ENCODE measurements around the gene SYCE3.

SYCE3 gene

GRCh38 chr22:50506611-50507420, 55.9 kb downstream of the SYCE3 start:
- Histone ChIP-seq H3K27me3 (ENCODE audit: control insufficient read depth, insufficient read depth, low read length, poor library complexity, severe bottlenecking) (no peaks in the 10 kb centered on the region), H3K4me3 (ENCODE audit: insufficient read depth, low read depth, low read length) (peak overlapping the region; percentile 95), H3K36me3 (ENCODE audit: control insufficient read depth, insufficient read depth, low read length) (peaks cover 4% of the 10 kb centered on the region), H3K27ac (ENCODE audit: insufficient read depth, low read depth, low read length, poor library complexity, severe bottlenecking) (no peak overlapping the region), H3K9me3 (ENCODE audit: control insufficient read depth, low read length) (no peaks in the 10 kb centered on the region), H3K4me1 (ENCODE audit: control insufficient read depth, insufficient read depth, low read length) (peaks cover 9% of the 10 kb centered on the region)
- WGBS, 2 experiments = 39 to 45% methylated on average over 21 of the region's 21 CpGs

GRCh38 chr22:50505776-50506610, 56.7 kb downstream of the SYCE3 start:
- no peaks in the 10 kb centered on the region for H3K27me3 ChIP-seq (ENCODE audit: control insufficient read depth, insufficient read depth, low read length, poor library complexity, severe bottlenecking)
- H3K9me3 ChIP-seq (ENCODE audit: control insufficient read depth, low read length) = no peaks in the 10 kb centered on the region
- H3K4me3 ChIP-seq (ENCODE audit: insufficient read depth, low read depth, low read length) = no peak overlapping the region
- H3K36me3 ChIP-seq (ENCODE audit: control insufficient read depth, insufficient read depth, low read length) = peaks cover 4% of the 10 kb centered on the region
- WGBS, 2 experiments = 88 to 89% methylated on average over 41 of the region's 41 CpGs
- peaks cover 9% of the 10 kb centered on the region for H3K4me1 ChIP-seq (ENCODE audit: control insufficient read depth, insufficient read depth, low read length)
- H3K27ac ChIP-seq (ENCODE audit: insufficient read depth, low read depth, low read length, poor library complexity, severe bottlenecking) = no peak overlapping the region

- Histone ChIP-seq H3K9me3 (ENCODE audit: control insufficient read depth, low read length) (no peaks in the 10 kb centered on the region), H3K27ac (ENCODE audit: insufficient read depth, low read depth, low read length, poor library complexity, severe bottlenecking) (no peak overlapping the region), H3K36me3 (ENCODE audit: control insufficient read depth, insufficient read depth, low read length) (peaks cover 4% of the 10 kb centered on the region), H3K4me3 (ENCODE audit: insufficient read depth, low read depth, low read length) (no peak overlapping the region), H3K4me1 (ENCODE audit: control insufficient read depth, insufficient read depth, low read length) (peaks cover 9% of the 10 kb centered on the region), H3K27me3 (ENCODE audit: control insufficient read depth, insufficient read depth, low read length, poor library complexity, severe bottlenecking) (no peaks in the 10 kb centered on the region)
- WGBS, 2 experiments = 92 to 93% methylated on average over 14 of the region's 14 CpGs
Observed at GRCh38 chr22:50505276-50505775, 57.4 kb downstream of the SYCE3 start.

- peaks cover 4% of the 10 kb centered on the region for H3K36me3 ChIP-seq (ENCODE audit: control insufficient read depth, insufficient read depth, low read length)
- H3K4me1 ChIP-seq (ENCODE audit: control insufficient read depth, insufficient read depth, low read length) = peaks cover 8% of the 10 kb centered on the region
- no peak overlapping the region for H3K4me3 ChIP-seq (ENCODE audit: insufficient read depth, low read depth, low read length)
- no peaks in the 10 kb centered on the region for H3K27me3 ChIP-seq (ENCODE audit: control insufficient read depth, insufficient read depth, low read length, poor library complexity, severe bottlenecking)
- WGBS, 2 experiments = 94 to 95% methylated on average over 42 to 43 of the region's 44 CpGs
- H3K27ac ChIP-seq (ENCODE audit: insufficient read depth, low read depth, low read length, poor library complexity, severe bottlenecking) = no peak overlapping the region
- H3K9me3 ChIP-seq (ENCODE audit: control insufficient read depth, low read length) = no peaks in the 10 kb centered on the region
Observed at GRCh38 chr22:50504369-50505211, 58.1 kb downstream of the SYCE3 start.

GRCh38 chr22:50503475-50504145, 59.1 kb downstream of the SYCE3 start:
- peaks cover 4% of the 10 kb centered on the region for H3K36me3 ChIP-seq (ENCODE audit: control insufficient read depth, insufficient read depth, low read length)
- H3K4me1 ChIP-seq (ENCODE audit: control insufficient read depth, insufficient read depth, low read length) = no peaks in the 10 kb centered on the region
- H3K27ac ChIP-seq (ENCODE audit: insufficient read depth, low read depth, low read length, poor library complexity, severe bottlenecking) = no peak overlapping the region
- WGBS, 2 experiments = 94 to 95% methylated on average over 24 of the region's 26 CpGs
- no peak overlapping the region for H3K4me3 ChIP-seq (ENCODE audit: insufficient read depth, low read depth, low read length)
- no peaks in the 10 kb centered on the region for H3K27me3 ChIP-seq (ENCODE audit: control insufficient read depth, insufficient read depth, low read length, poor library complexity, severe bottlenecking)
- H3K9me3 ChIP-seq (ENCODE audit: control insufficient read depth, low read length) = no peaks in the 10 kb centered on the region

- Histone ChIP-seq H3K4me3 (ENCODE audit: insufficient read depth, low read depth, low read length) (no peak overlapping the region), H3K36me3 (ENCODE audit: control insufficient read depth, insufficient read depth, low read length) (peaks cover 4% of the 10 kb centered on the region), H3K27ac (ENCODE audit: insufficient read depth, low read depth, low read length, poor library complexity, severe bottlenecking) (no peak overlapping the region), H3K9me3 (ENCODE audit: control insufficient read depth, low read length) (no peaks in the 10 kb centered on the region), H3K27me3 (ENCODE audit: control insufficient read depth, insufficient read depth, low read length, poor library complexity, severe bottlenecking) (no peaks in the 10 kb centered on the region), H3K4me1 (ENCODE audit: control insufficient read depth, insufficient read depth, low read length) (no peaks in the 10 kb centered on the region)
- WGBS, 2 experiments = 93 to 96% methylated on average over 24 of the region's 24 CpGs
Observed at GRCh38 chr22:50502628-50503474, 59.9 kb downstream of the SYCE3 start.

- no peak overlapping the region for H3K27ac ChIP-seq (ENCODE audit: insufficient read depth, low read depth, low read length, poor library complexity, severe bottlenecking)
- H3K4me1 ChIP-seq (ENCODE audit: control insufficient read depth, insufficient read depth, low read length) = no peaks in the 10 kb centered on the region
- H3K4me3 ChIP-seq (ENCODE audit: insufficient read depth, low read depth, low read length) = no peak overlapping the region
- no peaks in the 10 kb centered on the region for H3K9me3 ChIP-seq (ENCODE audit: control insufficient read depth, low read length)
- H3K36me3 ChIP-seq (ENCODE audit: control insufficient read depth, insufficient read depth, low read length) = peaks cover 4% of the 10 kb centered on the region
- 93 to 94% methylated on average over 6 of the region's 6 CpGs for WGBS, 2 experiments
- H3K27me3 ChIP-seq (ENCODE audit: control insufficient read depth, insufficient read depth, low read length, poor library complexity, severe bottlenecking) = no peaks in the 10 kb centered on the region
Observed at GRCh38 chr22:50502096-50502495, 60.6 kb downstream of the SYCE3 start.
